ENCODE results near the gene YEATS4.

DNA sequence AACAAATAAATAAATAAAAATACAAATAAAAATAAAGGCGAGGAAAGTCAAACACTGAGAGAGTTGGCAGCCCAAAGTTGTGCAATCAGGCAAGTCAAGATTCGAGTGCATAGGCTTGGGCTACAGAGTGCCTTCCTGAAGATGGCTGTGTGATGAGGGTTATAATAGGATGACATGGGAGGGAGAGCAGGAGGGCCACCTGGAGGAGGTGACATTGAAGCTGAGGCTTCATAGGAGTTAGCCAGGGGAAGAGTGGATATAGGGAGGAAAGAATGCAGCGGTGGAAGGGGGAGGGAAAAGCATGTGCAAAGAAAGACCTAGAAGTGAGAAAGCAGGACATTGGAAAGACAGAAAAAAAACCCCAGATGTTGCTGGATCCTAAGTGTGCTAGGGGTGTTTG, 53.1 kb downstream of the YEATS4 start:
- TF ChIP-seq, protein P1, sequence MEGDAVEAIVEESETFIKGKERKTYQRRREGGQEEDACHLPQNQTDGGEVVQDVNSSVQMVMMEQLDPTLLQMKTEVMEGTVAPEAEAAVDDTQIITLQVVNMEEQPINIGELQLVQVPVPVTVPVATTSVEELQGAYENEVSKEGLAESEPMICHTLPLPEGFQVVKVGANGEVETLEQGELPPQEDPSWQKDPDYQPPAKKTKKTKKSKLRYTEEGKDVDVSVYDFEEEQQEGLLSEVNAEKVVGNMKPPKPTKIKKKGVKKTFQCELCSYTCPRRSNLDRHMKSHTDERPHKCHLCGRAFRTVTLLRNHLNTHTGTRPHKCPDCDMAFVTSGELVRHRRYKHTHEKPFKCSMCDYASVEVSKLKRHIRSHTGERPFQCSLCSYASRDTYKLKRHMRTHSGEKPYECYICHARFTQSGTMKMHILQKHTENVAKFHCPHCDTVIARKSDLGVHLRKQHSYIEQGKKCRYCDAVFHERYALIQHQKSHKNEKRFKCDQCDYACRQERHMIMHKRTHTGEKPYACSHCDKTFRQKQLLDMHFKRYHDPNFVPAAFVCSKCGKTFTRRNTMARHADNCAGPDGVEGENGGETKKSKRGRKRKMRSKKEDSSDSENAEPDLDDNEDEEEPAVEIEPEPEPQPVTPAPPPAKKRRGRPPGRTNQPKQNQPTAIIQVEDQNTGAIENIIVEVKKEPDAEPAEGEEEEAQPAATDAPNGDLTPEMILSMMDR (IDR thresholded peaks at IDR 0.05) = no peak
- TF ChIP-seq POLR2A (IDR thresholded peaks at IDR 0.05) = no peak
